Activated T-helper 1 cell treated with anti-CD3 and anti-CD28 coated beads, Interleukin-2, amount 50 U/mL, for 16 hours (primary cell): Measurements from ENCODE around the gene G6PC2.
"Not testable (repeated sequence)": the region's sequence is repeated elsewhere in the genome, so short reads cannot be mapped to it uniquely, and the experiment has no call there.

Experiments
- DNase-seq, 2 donors: peaks; one replicate each; pipeline ENCODE4 v3.0.0-alpha.2; 2020; ENCODE audit warnings: low read depth in 1 of 2, low spot score in 1 of 2

Gene G6PC2

DNA sequence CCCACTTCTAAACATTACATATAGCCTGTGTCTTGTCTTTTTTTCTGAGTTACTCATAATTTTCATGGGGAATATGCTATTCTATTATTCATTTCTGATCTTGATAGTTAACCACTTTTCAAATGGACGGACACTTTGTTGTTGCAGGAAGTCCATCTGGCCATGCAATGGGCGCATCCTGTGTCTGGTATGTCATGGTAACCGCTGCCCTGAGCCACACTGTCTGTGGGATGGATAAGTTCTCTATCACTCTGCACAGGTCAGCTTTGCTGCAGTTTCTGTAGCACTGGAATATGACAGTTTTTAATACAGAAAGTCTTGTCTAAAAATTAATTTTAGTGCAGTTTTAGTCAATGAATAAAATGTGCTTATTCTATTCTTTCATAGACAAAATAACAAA, 3.3 kb downstream of the G6PC2 start:
- DNase-seq, result no peak

- DNase-seq, result no peak
Measured at GRCh38 chr2:168907940-168908662, 7.0 kb downstream of the G6PC2 start.

DNA sequence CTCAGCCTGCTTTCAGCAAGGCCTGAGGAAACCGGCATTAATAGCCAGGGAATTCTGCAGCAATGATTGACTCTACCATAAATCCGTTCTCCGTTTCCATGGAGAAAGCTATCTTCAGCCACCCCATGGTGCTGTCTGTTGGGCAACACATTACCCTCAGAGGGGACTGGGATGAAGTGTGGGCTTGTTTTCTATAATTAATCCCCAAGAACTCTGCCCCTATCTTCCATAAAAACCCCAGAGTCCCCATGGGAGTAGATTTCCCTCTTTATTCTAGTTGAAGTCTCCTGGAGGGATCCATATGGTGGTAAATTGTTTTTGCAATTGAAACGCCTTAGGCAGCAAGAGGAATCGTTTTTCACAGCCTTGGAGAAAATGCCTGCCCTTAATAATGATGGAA, 9.2 kb downstream of the G6PC2 start:
- no peak for DNase-seq

DNA sequence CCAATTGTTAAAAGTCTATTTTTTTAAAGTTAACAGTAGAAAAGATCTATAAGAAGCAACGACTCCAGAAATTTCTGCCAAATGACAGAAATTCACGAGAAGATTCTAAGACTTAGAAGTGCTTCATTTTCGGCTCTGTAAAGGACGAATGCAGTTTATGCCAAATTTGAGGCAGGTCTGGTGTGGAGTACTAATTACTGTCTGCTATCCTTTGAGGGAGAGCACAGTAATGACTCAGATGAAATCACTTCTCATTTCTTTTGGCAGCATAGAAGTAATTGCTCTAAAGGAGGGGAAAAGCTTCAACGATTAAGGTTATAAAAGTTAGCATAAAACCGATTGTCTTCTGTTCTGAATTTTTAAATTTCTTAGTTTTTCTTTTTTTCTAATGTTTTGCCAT, 11.4 kb downstream of the G6PC2 start:
- no peak for DNase-seq

DNA sequence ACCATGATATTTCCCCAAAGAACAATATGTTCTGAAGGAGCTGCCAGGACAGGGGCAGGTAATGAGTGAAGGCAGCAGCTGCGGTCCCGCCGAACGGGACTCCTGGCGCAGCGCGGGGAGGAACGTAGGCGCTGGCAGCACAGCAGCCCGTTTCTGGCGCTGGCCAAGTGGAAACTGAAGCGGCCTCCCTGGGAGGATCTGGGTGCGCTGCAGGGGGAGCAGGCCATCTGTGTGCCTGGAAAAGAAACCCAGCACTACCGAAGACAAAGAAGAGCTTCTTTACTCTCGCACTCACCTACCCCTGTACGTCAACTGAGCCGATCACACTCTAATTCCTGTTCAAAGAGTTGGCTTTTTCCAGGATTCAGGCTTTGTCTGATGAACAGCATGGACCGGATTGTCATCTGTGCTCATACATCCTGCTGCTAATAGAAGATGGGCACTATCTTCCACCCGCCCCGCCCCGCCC, 11.8 kb downstream of the G6PC2 start:
- DNase-seq, result no peak

DNA sequence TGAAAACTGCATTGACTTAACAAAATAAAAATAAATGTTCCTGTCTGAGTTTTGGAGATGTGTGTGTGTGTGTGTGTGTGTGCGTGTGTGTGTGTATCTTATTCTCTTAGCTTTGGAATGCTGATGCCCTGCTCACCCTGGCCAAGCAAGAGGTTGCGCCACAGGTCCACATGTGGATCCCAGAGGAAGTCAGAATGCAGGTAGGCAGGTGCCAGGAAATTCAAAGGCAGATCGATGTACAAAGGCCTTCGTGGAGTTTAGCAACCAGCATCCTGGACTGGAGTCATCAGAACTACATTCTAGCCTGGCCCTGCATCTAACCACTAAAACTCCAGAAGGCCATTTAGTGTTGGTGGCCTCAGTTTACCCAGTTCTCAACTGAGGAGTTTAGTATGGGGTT, 12.4 kb downstream of the G6PC2 start:
- DNase-seq, result no peak

- DNase-seq, result no peak
Measured at GRCh38 chr2:168915441-168916330, 14.6 kb downstream of the G6PC2 start.

- DNase-seq, result no peak
Measured at GRCh38 chr2:168916331-168916675, 15.2 kb downstream of the G6PC2 start.

DNA sequence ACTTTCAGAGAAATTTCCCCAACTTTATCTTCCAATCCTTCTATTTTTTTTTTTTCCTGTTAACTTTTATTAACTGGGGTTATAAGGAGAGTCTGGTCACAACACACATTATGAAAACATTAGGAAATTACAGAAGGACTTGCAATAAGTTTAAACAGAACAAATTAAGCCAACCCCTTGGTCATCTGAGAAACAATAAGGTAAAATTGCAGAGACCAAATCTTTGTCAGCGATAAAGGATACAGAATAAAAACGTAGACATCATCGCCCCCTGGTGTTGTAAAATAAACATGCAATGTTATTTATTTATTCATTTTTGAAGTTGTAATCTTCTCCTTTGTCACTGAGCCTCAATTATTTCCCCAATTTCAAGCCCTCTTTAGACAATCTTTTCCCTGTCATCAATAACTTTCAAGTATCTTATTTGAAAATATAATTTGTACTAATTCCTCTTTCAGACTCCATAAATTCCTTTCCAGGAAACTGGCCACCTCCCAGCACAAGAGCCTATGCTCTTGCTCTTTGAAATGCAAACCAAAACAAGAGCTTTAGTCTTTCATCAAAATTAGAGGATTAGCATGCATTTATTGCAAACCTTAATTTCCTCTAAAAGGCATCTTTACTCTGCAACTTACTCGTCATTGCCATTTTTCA, 19.5 kb downstream of the G6PC2 start:
- DNase-seq, result no peak

- DNase-seq, result no peak
Measured at GRCh38 chr2:168926621-168927386, 25.7 kb downstream of the G6PC2 start.

DNA sequence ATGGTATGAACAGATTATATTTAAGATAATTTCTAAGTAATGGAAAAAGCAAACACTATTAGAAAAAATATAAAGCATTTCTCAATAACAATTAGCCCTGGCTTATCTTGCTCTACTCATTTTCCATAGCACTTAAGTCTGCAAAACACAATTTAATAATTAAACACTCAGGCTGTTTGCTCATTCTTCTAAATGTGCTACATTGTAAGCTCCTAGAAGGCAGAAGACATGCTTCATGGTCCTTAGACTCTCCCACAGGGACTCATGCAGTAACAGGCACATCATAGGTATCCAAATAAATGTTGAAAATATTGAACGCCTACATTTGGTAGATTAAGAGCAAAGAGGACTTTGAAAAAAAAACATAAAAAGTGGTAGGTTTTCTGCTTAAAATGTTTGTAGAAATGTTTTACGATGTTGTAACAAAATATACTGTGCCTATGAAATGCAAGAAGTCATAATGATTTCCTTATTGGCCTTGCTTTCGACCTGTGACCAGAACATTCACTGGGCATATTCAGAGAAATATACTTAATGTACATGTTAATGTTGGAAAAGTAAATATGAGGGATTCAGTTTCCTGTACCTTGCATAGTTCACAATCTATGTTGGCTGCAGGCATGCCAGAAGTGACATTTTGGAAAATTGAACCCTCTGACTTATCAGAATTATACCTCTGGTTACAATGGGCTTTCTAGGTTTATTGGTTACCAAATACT, 27.2 kb downstream of the G6PC2 start:
- DNase-seq, result no peak

- no peak for DNase-seq
Measured at GRCh38 chr2:168929031-168929430, 27.9 kb downstream of the G6PC2 start.

DNA sequence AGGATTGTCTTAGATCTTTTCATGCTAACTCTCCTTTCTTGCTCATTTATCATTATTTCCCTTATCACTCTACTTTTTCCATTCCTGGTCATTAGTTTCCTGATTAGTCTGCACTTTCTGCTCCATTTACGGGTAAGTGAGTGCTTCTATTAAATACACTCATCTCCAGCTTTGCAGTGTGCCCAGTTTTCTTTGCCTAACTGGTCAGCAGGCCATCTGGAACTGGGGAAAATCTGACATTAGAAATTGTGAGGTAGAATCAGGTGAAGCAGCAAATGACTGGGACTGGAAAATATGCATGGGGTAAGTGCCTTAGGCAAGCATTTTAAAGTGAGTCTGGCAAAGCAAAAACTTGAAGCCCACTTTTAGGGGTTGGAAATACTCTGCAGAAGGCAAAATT, 29.2 kb downstream of the G6PC2 start:
- DNase-seq, result no peak

DNA sequence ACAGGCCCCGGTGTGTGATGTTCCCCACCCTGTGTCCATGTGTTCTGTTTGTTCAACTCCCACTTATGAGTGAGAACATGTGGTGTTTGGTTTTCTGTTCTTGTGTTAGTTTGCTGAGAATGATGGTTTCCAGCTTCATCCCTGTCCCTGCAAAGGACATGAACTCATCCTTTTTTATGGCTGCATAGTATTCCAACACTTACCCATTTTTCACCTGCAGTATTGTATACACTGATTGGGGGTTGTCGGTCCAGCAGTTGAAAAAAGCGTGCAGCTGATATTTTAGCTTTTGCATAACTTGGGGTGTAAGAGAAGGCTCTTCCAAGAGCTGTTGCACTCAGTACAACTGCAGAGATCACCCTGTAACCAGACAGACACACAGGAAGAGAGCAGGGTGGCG, 31.1 kb downstream of the G6PC2 start:
- DNase-seq, result not testable (repeated sequence)

DNA sequence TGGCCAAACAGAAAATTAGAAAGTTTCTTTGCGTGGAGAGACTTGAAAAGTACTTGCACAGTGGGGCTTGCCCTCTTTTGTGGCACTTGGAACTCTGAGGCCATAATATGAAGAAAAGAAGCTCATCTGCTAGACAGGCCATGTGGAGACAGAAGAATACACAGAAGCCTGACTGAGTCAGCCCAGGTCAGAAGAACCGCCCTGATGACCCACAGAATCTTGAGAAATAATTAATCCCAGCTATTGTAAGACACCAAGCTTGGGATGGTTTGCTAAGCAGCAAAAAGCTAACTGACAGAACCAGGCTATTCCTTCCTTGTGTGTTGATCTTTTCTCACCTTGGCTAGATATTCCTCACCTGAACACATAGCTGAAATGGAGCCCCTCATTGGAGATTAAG, 33.7 kb downstream of the G6PC2 start:
- DNase-seq, result no peak

DNA sequence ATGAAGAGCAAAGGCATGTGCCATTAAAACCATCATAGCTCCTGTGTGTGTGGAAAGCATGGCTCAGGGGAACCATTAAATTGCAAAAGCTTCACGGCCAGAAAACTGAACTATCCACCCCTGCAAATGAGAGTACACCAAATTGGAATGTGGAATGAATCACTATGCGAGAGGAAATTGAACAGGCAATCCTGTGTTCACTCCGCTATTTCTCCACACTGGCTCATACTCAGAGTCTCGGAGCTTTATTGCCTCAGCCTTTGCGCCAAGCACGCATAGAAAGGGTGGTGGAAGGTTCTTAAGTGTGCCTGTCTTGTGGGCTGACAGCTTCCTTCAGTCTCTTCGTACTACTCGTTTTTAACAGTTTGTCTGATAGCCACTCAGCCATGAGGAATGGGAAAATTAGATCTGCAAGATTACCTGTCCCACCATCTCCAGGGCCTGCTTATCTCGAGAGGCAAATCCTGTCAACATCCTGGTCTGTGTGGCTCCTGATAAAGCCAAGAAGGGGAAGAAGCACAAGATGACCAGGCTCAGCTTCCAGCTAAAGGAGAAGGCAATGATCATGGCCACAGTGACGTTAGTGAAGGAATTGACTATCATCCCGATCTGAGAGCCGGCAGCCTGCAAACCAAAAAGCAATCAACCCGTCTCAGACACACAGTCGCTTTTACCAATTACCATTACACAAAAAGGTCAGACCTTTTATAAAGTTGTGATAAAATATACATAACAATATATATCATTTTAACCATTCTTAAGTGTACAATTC, 34.9 kb downstream of the G6PC2 start:
- no peak for DNase-seq

- DNase-seq, result no peak
Measured at GRCh38 chr2:168939061-168939460, 38.0 kb downstream of the G6PC2 start.

GRCh38 chr2:168939918-168940317, 38.8 kb downstream of the G6PC2 start:
- DNase-seq, result no peak

DNA sequence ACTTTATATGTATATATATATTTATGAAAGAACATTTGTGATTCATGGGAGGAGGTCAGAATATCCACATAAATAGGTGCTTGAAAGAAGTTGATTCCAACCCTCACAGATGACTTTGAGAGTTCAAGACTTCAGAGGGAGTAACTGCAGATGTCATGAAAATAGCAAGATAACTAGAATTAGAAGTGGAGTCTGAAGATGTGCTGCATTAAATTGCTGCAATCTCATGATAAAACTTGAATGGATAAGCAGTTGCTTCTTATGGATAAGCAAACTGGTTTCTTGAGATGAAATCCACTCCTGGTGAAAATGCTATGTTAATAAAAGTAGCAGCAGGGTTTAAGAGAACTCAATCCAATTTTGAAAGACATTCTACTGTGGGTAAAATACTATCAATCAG, 40.2 kb downstream of the G6PC2 start:
- DNase-seq, result no peak

DNA sequence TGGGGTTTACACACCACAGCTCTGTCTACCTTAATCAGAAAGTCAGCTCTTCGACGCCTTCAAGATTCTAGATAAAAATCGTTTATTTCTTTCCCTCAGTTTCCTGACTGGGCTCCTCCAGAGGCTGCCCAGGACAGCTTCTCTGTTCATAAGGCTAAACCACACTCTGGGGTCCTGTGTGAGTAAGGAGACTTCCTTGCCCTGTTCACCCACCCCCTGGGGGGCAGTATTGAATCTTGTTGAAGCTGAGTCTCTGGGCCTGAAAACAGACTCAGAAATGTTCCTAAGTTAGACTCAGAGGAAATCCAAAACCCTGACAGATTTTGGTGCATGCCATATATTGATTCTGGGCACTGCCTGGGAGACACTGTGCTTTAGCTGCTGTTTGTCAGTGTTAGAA, 43.0 kb downstream of the G6PC2 start:
- no peak for DNase-seq
